Endometrial microvascular endothelial cells (primary cell): ENCODE results near the gene FBXW12. TPM values are rescaled to one million over a fixed set of nuclear protein-coding genes. Genes with fewer than 3 reads are reported as not detected.
"Not testable (repeated sequence)": the region's sequence is repeated elsewhere in the genome, so short reads cannot be mapped to it uniquely, and the experiment has no call there.

Experiments used
- in situ Hi-C: cut with HindIII; loops from 2 replicates; pipeline ENCODE4 v1.10.0; 2017; ENCODE audit warnings: low sequenced_read_pairs, low pct_unique_long_range_greater_than_20kb; ENCODE audit errors: inconsistent ontology term
- total RNA-seq: library from RNA; depleted of rRNA; stranded (reverse); fragments of >200 nt; gene quantifications from one replicate; pipeline ENCODE4 v1.2.3, GENCODE V29; 2015; ENCODE audit errors: inconsistent ontology term

Gene FBXW12, protein sequence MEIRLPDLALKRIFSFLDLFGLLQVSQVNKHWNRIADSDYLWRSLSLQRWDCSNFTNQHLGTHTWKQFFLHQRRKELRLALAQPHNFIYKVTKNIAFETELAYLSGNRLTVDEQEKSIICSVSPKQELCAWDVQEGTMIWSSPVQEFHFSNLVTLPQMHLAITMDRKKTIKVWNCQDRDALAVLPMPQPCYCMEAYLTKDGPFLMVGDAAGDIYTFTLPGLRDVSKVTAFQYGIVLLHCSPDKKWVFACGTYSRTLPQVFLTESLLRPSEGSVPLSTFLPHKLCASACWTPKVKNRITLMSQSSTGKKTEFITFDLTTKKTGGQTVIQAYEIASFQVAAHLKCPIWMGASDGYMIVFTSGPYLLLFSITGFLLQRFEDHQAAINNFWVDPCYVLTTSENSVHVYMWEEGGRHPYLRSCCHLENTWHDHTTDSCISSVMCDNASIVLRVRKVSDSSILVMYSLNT
- total RNA-seq = not detected

DNA sequence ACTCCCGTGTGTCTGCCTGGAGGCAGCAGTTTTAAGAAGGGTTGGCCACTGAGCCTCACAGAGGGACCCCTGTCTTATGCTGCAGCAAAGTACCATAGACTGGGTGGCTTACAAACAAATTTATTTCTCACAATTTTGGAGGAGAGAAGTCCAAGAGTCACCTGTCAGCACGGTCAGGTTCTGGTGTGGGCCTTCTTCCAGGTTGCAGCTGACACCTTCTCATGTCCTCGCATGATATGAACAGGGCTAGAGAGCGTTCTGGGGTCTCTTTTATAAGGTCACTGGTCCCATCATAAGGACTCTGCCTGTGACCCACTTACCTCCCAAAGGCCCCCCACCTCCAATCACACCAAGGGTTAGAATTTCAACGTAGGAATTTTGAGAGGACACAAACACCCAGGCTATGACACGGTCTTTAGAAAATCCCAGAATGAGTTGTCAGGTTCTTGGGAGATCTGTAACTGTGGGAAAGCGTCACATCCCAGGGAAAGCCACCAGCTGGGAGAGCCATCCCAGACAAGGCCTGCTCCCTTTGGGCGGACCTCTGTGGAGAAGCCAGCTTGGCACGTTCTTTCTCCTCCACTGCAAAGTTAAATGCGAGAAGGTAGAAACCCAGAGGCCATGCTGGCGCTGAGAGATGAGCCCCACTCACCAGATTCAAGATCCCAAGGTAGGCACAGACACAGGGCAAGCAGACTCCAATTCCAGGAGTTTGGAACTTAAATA is at the start of gene FBXW12:
TSS of gene FBXW12 (plus strand) at position 569 of the 726 bp plus-strand sequence. CDS start 549 bp downstream, outside the sequence.
- in situ Hi-C loops = no loop called here

DNA sequence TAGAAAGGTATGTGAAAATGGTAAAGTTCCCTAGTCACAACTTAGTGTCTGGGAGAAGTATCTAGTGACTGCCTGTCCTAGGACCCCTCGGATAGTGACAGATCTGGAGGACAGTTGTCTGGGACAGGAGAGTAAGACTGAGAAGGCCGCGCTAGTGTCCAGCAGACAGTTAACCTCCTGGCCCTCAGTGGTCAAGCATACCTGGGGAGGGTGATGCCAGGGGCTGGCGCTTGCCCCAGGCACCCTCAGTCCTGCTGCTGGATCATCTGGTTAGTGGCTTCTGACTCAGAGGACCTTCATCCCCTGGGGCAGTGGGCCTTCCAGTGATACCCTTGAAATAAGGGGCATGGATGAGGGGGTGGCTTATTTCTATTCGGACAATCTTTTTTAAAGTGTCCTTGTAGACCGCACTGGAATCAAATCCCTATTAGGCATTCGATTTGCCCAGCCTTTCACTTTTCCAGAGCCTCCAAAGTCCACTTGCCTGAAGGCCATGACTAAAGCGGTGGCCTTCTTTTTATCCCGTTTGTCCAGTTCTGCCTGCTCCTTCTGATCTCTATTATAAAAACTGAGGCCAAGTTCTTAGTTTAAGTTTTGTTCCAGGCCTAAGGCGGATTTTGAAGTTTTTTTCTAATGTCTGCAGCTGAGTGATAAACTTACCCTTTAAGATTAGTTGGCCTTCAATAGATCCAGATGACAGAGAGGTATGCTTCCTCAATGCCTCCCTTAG is 40.1 kb upstream of the FBXW12 start:
- in situ Hi-C loops = not testable (repeated sequence)

DNA sequence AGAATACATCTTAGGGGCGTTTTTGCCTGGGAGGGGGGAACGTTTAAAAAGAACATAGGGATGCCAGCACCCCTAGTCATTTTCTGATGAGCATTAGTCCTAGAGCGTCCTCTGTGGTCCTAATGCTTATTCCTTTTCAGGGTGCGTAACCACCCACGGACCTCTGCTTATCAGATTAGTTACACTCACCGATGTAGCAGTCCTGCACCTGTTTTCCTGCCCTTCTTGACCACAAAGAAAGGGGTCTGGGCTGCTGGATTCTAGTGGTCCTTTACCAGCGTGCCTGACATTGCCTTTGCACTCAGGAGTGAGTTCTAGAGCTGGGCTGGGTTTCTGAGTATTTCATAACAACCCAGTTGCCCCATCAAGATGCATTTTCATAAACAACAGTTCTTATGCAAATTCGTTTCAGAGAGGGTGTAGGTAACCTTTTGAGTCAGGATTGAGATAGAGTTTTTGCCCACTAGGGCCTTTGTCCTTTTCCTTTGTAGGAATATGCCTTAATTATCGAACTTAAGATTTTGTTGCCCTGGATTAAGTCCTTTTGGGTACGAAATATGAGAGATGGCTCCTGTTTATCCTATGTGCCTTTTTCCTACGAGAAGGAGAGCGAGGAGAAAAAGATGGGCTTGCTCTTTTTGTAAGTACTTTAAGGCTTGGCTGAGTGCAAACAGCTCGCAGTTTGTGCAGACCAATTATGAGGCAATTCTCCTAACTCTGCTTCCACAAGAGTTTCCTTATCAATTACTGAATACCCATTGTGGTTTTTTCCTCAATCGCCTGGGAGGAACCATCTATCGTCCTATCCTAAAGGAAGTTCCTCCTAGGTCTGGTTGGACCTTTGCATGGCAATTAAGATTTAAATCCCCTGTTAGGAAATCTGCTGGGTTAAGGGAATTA is 38.4 kb upstream of the FBXW12 start, which contains the start of gene SPINK8:
TSS of gene SPINK8 (minus strand) at position 316 of the 900 bp plus-strand sequence. CDS start 5,320 bp downstream, outside the sequence.
- in situ Hi-C loops = not testable (repeated sequence)

DNA sequence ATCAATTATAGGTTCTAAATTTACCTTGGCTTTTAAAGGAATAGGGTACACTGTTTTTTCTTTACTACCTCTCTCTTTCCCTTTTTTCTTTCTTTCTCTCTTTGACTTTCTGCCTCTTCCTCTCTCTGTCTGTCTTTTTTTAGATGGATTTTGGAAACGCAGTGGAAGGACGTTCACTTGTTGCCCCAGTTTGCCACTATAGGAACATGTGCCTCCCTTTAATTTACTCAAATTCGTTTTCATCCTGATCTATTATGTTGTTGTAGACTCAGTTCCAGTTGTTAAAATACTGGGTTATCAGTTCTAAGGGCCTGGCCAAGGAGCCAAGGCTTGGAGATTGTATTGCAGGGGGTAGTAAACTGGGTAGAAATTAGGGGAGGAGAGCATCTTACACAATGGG is 37.4 kb upstream of the FBXW12 start:
- in situ Hi-C loops = no loop called here

DNA sequence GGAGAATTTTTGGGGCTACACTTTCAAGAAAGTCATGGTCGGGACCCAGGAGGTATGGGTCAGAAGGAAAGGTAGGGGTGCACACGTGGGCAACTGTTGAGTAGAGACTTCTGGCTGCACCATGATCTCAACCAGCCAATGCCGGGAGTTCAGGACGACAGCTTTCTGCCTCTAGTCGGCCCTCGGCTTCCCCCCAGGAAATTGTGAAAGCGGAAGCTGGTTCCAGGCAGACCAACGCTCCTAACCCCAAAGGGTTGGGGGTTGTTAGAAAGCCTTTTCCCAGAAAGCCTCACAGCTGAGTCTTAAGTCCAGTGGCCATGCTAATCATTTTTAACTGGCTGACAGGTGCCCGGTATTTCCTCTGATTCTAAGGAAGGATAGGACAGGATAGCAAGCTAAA is 36.7 kb upstream of the FBXW12 start:
- in situ Hi-C loops = not testable (repeated sequence)

DNA sequence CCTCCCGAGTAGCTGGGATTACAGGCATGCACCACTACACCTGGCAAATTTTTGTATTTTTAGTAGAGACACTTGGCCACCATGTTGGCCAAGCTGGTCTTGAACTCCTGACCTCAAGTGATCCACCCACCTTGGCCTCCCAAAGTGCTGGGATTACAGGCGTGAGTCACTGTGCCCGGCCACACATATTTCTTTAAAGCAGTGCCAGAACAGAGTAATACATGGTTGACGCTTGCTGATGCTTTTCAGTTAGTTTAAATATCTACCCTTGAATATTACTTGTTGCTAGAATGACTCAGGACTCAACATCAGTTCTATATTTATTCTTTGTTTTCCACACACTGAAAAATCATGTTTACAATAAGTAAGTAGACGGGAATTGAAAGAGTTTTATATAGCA is 34.5 kb upstream of the FBXW12 start:
- in situ Hi-C loops = not testable (repeated sequence)

DNA sequence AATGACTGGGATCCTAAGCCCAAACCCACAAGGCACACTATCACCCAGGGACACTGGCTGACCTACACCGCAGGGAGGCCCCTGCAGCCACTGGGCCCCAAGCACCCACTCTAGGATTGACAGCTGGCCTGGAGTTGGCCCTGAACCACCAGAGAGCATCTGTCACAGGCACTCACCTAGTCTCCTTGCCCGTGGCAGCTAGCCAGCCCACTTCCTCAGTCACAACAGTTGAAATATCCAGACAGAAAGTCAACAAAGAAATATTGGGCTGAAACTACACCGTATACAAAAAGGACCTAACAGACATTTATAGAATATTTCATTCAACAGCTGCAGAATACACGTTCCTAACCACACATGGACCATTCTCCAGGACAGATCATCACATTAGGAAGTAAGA is 33.4 kb upstream of the FBXW12 start:
- in situ Hi-C loops = no loop called here

DNA sequence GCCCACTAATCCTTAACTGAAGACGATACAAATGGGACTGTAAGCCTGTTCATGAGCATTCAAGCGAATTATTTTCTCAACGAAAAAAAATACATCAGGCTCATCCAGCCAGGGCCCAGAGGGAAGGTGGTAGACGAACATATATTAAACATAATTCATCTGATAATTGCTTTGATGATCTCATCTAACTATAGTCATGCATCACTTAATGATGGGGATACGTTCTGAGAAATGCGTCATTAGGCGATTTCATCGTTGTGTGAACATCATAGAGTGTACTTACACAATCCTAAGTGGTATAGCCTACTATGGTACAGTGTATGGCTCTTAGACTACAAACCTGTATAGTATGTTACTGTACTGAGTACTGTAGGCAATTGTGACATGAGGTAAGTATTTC is 28.6 kb upstream of the FBXW12 start:
- in situ Hi-C loops = no loop called here

DNA sequence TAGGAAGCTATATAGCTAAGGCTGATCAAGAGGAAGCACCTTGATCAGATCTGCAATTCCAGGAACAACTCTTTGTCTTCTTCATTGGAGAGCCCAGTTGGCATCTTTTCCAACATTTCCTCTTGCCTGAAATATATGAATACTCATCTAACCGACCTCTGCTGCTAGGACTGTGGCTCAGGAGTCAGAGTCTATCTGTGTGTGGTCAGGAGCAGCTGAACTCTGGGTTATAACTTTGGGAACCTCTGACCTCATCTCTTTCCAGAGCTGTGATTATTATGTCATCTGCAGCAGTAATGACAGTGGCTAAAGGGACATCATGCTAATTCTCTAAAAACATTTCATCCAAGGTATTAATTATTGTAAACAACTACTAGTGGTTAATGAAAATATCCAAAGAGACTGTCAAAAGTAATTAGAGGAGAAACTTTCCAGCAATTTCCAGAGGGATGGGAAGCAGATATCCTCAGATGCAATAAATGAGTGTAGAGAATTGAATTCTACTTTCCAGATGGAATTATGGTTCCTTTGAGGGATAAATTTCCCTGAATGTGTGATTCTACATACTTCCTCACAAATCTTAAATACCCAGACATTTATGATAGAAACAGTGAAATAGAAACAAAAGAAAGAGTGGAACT is 27.0 kb upstream of the FBXW12 start:
- in situ Hi-C loops = no loop called here

DNA sequence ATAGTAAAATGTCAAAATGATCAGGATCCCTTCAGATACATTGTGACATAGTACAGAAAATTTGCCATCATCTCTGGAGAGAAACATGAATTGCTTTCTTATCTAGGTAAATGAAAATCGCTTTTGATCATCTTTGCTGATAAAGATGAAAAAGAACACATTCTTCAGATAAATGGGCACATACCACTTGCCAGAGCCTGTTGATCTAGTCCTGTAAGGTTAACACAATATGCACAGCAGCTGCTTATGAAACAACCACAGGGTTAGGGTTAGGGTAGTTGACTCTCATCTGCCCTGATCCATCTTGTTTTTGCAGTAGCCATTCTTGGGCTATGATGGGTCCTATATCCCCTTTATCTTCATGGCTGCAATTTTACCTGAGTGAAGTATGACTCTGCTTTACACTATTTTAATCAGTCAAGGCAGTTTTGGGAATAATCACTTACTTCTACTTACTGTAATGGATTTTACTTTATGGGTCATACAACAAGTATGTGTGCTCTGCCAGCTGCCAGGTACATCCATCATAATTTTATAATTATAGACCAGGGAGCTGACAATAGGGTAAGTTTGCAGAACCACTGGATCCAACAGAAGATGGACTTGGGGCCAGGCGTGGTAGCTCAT is 26.0 kb upstream of the FBXW12 start:
- in situ Hi-C loops = no loop called here

DNA sequence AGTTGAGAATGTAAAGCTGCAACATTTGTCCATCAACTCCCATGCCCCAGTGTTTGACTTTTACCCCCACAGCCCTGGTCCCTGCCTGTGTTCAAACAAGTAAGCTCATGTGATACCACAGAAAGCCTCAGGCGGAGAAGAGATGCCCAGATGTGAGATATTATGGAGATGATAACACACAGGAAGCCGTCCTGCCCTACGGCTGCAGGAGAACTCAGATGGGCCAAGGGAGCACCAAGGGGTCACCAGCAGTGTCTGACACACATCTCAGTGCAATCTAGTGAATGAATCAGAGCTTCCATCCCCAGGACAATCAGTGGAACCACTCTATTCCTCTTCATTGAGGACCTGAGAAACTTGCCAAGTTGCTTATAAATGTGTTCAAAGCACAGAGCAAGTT is 24.5 kb upstream of the FBXW12 start:
- in situ Hi-C loops = no loop called here

DNA sequence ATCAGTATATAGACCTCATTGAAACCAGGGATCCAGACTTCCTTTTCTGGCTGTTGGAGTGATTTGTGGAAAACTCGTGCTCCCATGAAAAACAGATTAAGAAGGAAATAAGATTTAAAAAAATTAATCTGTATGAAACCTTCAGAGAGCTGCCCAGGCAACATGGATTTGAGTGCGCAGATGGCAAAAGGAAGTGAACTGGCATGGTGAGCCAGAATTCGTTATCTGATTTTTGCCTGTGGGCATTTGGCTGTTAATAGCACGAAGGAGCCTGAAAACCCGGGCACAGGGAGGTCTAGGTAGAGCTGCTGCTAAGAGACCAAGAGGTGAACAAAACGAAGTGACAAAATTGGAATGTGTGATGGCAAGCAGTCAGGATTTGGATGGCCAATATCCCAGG is 19.5 kb upstream of the FBXW12 start:
- in situ Hi-C loops = no loop called here

DNA sequence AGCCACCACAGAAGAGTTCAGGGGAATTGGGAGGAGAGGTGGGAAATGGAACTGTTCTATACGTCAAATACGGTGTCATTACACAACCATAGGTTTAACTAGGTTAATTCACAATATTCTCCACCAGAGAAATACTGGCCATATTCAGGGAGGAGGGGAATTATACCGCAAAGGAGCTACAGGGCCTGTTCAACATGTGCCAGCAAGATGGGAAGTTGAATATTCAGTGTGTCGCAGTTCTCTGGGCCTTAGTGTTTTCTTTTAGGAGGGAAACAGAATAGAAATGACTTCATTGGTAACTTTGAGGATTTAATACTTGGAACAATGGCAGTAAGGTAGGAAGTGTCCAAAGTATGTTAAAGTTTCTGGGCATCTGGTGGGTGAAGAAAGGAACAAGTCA is 18.0 kb upstream of the FBXW12 start:
- in situ Hi-C loops = no loop called here

DNA sequence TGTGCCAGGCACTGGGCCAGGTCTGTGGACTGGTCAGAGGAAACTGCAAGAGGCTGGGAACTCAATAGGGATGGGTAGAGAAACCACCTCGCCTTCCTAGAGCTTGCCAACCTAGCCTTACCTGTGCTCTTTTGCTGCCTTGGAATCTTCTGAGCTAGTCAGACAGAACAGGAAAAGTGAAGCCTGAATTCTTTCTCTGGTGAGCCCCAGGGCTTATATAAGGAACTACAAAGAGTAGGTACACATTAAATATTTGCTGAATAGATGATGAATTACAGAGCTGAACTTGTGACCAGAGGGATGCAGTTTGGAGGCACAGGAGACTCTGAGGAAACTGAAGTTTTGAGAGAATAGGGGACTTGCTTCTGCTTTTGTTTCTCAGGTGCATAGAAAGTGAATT is 15.6 kb upstream of the FBXW12 start:
- in situ Hi-C loops = no loop called here

DNA sequence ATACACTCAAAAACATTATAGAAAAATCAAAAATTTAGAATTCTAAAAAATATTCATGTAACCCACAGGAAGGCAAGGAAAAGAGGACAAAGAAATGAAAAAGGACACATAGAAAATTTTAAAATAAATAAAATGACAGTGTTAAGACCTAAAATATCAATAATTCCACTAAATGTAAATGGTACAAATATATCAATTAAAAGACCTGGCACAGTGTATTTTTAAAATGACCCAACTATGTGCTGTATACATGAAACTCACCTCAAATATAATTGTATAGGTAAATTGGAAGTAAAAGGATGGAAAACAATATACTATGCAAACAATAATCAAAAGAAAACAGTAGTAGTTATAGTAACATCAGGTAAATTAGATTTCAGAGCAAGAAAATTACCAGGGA is 10.1 kb upstream of the FBXW12 start:
- in situ Hi-C loops = no loop called here

DNA sequence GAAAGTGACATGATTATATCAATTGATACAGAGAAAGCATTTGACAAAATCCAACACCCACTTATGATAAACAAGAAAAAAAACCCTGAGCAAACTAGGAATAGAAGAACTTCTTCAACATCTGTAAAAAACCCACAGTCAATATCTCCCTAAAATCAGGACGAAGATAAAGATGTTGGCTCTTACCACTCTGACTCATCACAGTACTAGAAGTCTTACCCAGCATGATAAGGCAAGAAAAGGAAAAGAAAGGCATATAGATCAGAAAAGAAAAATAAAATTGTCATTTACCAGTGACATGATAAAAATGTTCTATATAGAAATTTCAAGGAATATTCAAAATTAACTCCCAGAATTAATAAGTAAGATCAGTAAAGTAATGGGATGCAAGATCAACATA is 7.2 kb upstream of the FBXW12 start:
- in situ Hi-C loops = no loop called here

DNA sequence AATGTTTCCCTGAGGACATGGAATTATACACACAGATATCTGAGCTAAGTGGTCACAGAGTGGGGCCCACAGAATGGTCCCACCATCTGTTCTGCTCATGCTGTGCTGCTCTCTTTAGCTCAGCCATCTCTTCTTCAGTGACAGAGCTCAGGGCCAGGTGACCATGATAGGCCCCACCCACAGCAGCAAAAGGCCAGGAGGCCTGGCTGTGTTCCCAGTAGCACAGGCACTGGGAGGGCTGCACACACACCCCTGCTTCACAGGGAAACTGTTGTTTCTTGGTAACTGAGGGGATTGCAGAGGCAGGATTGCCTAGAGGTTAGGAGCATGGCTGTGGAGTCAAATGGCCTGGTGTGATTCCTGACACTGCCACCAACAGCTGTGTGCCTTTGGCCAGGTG is 4.8 kb upstream of the FBXW12 start:
- in situ Hi-C loops = no loop called here
